HCT116 (cell line): Measurements from ENCODE around the gene ARL6IP1. TPM values are rescaled to one million over a fixed set of nuclear protein-coding genes. Genes with fewer than 3 reads are reported as not detected.

ENCODE experiments used
- ATAC-seq: fragments of 200-7000 bp; cut with Tn5 transposase; 2 replicates; pipeline ENCODE4 v1.9.1; 2020; ENCODE audit warnings: mild to moderate bottlenecking, moderate library complexity
- BruUV-seq: library from RNA; stranded (reverse); fragments of 400-500 nt; replicated peaks from 2 replicates; lab custom pipeline; 2021; lab: Mats Ljungman, UMichigan
- CTCF ChIA-PET: fragments of 300-600 bp; sonication (Branson Sonifier 250); formaldehyde crosslinking; loops from one replicate; lab custom pipeline; 2021; ENCODE audit warnings: antibody characterized with exemption; lab: Charles Lee
- POLR2A ChIA-PET: fragments of 300-600, 350-600 bp; sonication (Branson Sonifier 250); formaldehyde crosslinking; loops from one replicate; lab custom pipeline; 2021; ENCODE audit warnings: antibody characterized with exemption; lab: Charles Lee
- RAD21 ChIA-PET, 2 experiments: fragments of 300-600 bp; sonication (Branson Sonifier 250); formaldehyde crosslinking; loops; one replicate each; lab custom pipeline; 2023; ENCODE audit warnings: low total read pairs in 2 of 2; ENCODE audit not compliant: uncharacterized antibody in 2 of 2, unreplicated experiment in 2 of 2, low non-redundant PET in 1 of 2; lab: Charles Lee
- DNase-seq: peaks from one replicate; pipeline ENCODE4 v3.0.0-alpha.2; 2010; ENCODE audit warnings: low read depth, low spot score
- H2AFZ ChIP-seq: fragments of 200-600 bp; shearing (Covaris generic), sonication (generic); 2 replicates; pipeline ENCODE4 v1.6.1; 2017; ENCODE audit warnings: low read depth, mixed run types, mixed read lengths, antibody characterized with exemption, low read length; ENCODE audit not compliant: poor library complexity, severe bottlenecking
- H3K27ac ChIP-seq: 2 replicates; pipeline ENCODE4 v1.5.1; 2012; ENCODE audit warnings: low read depth, low read length
- H3K27me3 ChIP-seq: fragments of 200-600 bp; sonication (generic); 2 replicates; pipeline ENCODE4 v1.6.1; 2016; ENCODE audit warnings: mixed run types, low read length, mixed read lengths; ENCODE audit not compliant: insufficient read depth
- H3K36me3 ChIP-seq, 2 experiments: fragments of 200-500 bp in 1 of 2; fragments of 200-600 bp in 1 of 2; sonication (Bioruptor generic) in 1 of 2; sonication (generic) in 1 of 2; 2 replicates each; pipeline versions ENCODE4 v1.5.1 to v1.6.1; 2014 to 2016; ENCODE audit warnings: low read length in 2 of 2, inconsistent platforms in 1 of 2, mixed read lengths in 1 of 2, mixed run types in 1 of 2; ENCODE audit not compliant: insufficient read depth in 2 of 2, control insufficient read depth in 1 of 2
- H3K4me1 ChIP-seq, 2 experiments: fragments of 200-600 bp in 1 of 2; sonication (generic) in 1 of 2; 2 replicates each; pipeline versions ENCODE4 v1.5.1 to v1.6.1; 2012 to 2017; ENCODE audit warnings: low read length in 2 of 2, inconsistent platforms in 1 of 2, mild to moderate bottlenecking in 1 of 2, mixed read lengths in 1 of 2, mixed run types in 1 of 2, moderate library complexity in 1 of 2; ENCODE audit not compliant: insufficient read depth in 2 of 2, control insufficient read depth in 1 of 2
- H3K4me2 ChIP-seq: fragments of 200-600 bp; sonication (generic); 2 replicates; pipeline ENCODE4 v1.6.1; 2017; ENCODE audit warnings: mixed run types, low read length, mixed read lengths
- H3K4me3 ChIP-seq, 2 experiments: fragments of 200-600 bp in 1 of 2; sonication (generic) in 1 of 2; replicated peaks in 1 of 2; 2 replicates each; pipeline ENCODE4 v1.5.1; 2011 to 2016; ENCODE audit warnings: low read length in 2 of 2, control low read depth in 1 of 2, low read depth in 1 of 2, mild to moderate bottlenecking in 1 of 2, mixed read lengths in 1 of 2, mixed run types in 1 of 2
- H3K79me2 ChIP-seq: fragments of 200-600 bp; sonication (generic); 2 replicates; pipeline ENCODE4 v1.6.1; 2017; ENCODE audit warnings: mild to moderate bottlenecking, mixed run types, low read length, moderate library complexity, mixed read lengths; ENCODE audit not compliant: insufficient read depth
- H3K9ac ChIP-seq: fragments of 200-600 bp; sonication (generic); 2 replicates; pipeline ENCODE4 v1.6.1; 2016; ENCODE audit warnings: low read length, mixed read lengths
- H3K9me2 ChIP-seq: fragments of 200-600 bp; sonication (generic), shearing (Covaris generic); 2 replicates; pipeline ENCODE4 v1.6.1; 2017; ENCODE audit warnings: mixed run types, mild to moderate bottlenecking, moderate library complexity; ENCODE audit not compliant: insufficient read depth
- H3K9me3 ChIP-seq, 2 experiments: fragments of 200-500 bp in 1 of 2; fragments of 200-600 bp in 1 of 2; sonication (Bioruptor generic) in 1 of 2; sonication (generic) in 1 of 2; 2 replicates each; pipeline ENCODE4 v1.6.1; 2014 to 2017; ENCODE audit warnings: low read length in 2 of 2, mixed read lengths in 2 of 2, inconsistent platforms in 1 of 2, low read depth in 1 of 2, mild to moderate bottlenecking in 1 of 2, mixed run types in 1 of 2, moderate library complexity in 1 of 2; ENCODE audit not compliant: control insufficient read depth in 1 of 2, insufficient read depth in 1 of 2
- H4K20me1 ChIP-seq: fragments of 200-600 bp; sonication (generic), shearing (Covaris generic); 2 replicates; pipeline ENCODE4 v1.6.1; 2017; ENCODE audit warnings: mixed run types, mild to moderate bottlenecking, moderate library complexity; ENCODE audit not compliant: insufficient read depth
- ATF3 ChIP-seq: IDR thresholded peaks from 2 replicates; pipeline ENCODE4 v1.6.1; 2012
- CBX3 ChIP-seq: IDR thresholded peaks from 2 replicates; pipeline ENCODE4 v1.6.1; 2012; ENCODE audit warnings: low read depth
- ELF1 ChIP-seq: IDR thresholded peaks from 2 replicates; pipeline ENCODE4 v1.6.1; 2012; ENCODE audit warnings: low read depth, borderline replicate concordance
- POLR2A ChIP-seq: IDR thresholded peaks from 2 replicates; pipeline ENCODE4 v1.7.0; 2011; ENCODE audit warnings: borderline replicate concordance; ENCODE audit not compliant: insufficient read depth, insufficient read length; ENCODE audit errors: extremely low read depth
- RAD21 ChIP-seq: IDR thresholded peaks from 2 replicates; pipeline ENCODE4 v1.6.1; 2012; ENCODE audit warnings: low read depth, mild to moderate bottlenecking
- REST ChIP-seq: IDR thresholded peaks from 2 replicates; pipeline ENCODE4 v1.6.1; 2012; ENCODE audit warnings: low read depth
- SRF ChIP-seq: IDR thresholded peaks from 2 replicates; pipeline ENCODE4 v1.6.1; 2012; ENCODE audit warnings: low read depth
- TCF7L2 ChIP-seq: IDR thresholded peaks from 2 replicates; pipeline ENCODE4 v1.7.0; 2011; ENCODE audit warnings: borderline replicate concordance, inconsistent platforms; ENCODE audit not compliant: insufficient read depth, insufficient read length; ENCODE audit errors: extremely low read depth
- ZNF274 ChIP-seq: fragments of 200-500 bp; sonication (Bioruptor generic); IDR thresholded peaks from 2 replicates; pipeline ENCODE4 v1.6.1; 2014; ENCODE audit warnings: mild to moderate bottlenecking, low read depth, low read length, inconsistent platforms
- intact Hi-C: fragments of 100-400 bp; cut with micrococcal nuclease; formaldehyde crosslinking; loops from 2 replicates; pipeline ENCODE4 v1.10.0; 2022
- total RNA-seq: library from RNA; stranded (reverse); gene quantifications from one replicate; pipeline ENCODE4 v1.2.1, GENCODE V29; 2021; ENCODE audit not compliant: unreplicated experiment
- TF ChIP-seq, protein P1 (sequence below), 3 experiments: fragments of 200-600 bp in 1 of 3; sonication (generic) in 1 of 3; IDR thresholded peaks in 2 of 3; conservative IDR thresholded peaks in 1 of 3; 2 replicates each; pipeline ENCODE4 v1.5.1; 2012 to 2017; ENCODE audit warnings: low read depth in 2 of 3, low read length in 2 of 3, antibody characterized with exemption in 1 of 3, borderline replicate concordance in 1 of 3, control low read depth in 1 of 3, mild to moderate bottlenecking in 1 of 3, mixed read lengths in 1 of 3, mixed run types in 1 of 3, moderate library complexity in 1 of 3; ENCODE audit not compliant: insufficient read depth in 1 of 3

ARL6IP1 gene
- total RNA-seq, 1 experiment from 2014 or later, result 197 TPM

DNA sequence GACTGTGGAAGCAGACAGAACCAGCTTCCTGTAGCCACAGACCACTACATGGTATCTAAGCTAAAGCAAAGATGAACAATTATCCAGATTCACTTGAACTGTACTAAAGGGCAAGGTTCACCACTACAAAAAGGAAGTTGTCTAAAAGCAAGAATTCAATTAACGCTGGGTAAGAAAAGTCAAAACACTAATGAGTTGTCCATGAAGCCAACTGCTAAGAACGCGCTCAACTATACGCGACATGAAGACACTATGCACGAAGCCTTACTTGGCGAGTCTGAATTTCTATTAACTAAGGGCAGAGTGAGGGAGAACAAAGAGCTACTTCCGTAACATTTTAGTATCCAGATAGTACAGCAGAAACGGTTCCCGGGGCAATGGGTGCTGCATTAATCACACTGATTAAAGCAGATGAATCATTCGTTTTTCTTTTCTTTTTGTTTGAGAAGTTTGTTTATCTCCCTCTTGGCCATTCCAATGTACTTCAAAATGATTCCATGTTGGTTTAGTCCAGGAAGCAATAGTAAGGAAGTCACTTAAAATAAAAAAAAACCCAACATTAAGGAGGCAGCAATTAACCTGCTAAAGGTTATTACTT is 8.4 kb downstream of the ARL6IP1 start:
- ChIA-PET CTCF (interaction anchor here (2.8 kb wide), 1 partner anchor 8 kb away, joined by 13 read pairs; the partner anchor contains the start of gene ARL6IP1), RAD21 (no interaction called here), POLR2A (interaction anchor here (9.7 kb wide), 1 partner anchor 9 kb away, joined by 190 read pairs; the partner anchor contains the start of gene ARL6IP1)
- no peak for DNase-seq
- Histone ChIP-seq H2AFZ (no peak overlapping the region), H3K4me2 (no peak overlapping the region), H3K9ac (no peak overlapping the region), H3K27me3 (no peaks in the 10 kb centered on the region), H3K79me2 (peaks cover 78% of the 10 kb centered on the region), H3K4me1 (peaks cover 3 to 18% of the 10 kb centered on the region in 2 experiments), H3K27ac (no peak overlapping the region), H3K4me3 (no peak overlapping the region), H3K9me2 (no peaks in the 10 kb centered on the region; the same call in 1 of the 2 replicates), H3K9me3 (no peaks in the 10 kb centered on the region), H3K36me3 (peaks cover 48 to 76% of the 10 kb centered on the region in 2 experiments), H4K20me1 (peaks cover 22% of the 10 kb centered on the region; the same call in 1 of the 2 replicates)
- no peak for TF ChIP-seq TCF7L2
- intact Hi-C loops, result no loop called here
- BruUV-seq, result no TSS peak
- no peak for ATAC-seq

- H2AFZ ChIP-seq, result no peak within 1 kb of the TSS
- intact Hi-C loops, result no loop called here
- peaks cover 45 to 76% of the 10 kb centered on the region in 2 experiments for H3K36me3 ChIP-seq
- RAD21 ChIA-PET, result no interaction called here
- peak within 1 kb of the TSS; percentile 96 for H3K9ac ChIP-seq
- H3K9me2 ChIP-seq, result no peaks in the 10 kb centered on the region
- DNase-seq (peak; percentile 96), ATAC-seq (peak; percentile 97)
- H3K4me3 ChIP-seq, result peak within 1 kb of the TSS; percentile 89 to 91
- CTCF ChIA-PET, result interaction anchor here (1.3 kb wide), 1 partner anchor 12 kb away, joined by 18 read pairs; the partner anchor contains the start of gene ARL6IP1
- no peaks in the 10 kb centered on the region for H3K27me3 ChIP-seq
- H3K9me3 ChIP-seq, result no peaks in the 10 kb centered on the region
- peaks cover 78% of the 10 kb centered on the region for H3K79me2 ChIP-seq
- POLR2A ChIA-PET, result interaction anchor here (0.7 to 9.7 kb wide), 6 partner anchors 12 to 305 kb away, joined by 3 to 190 read pairs (median 3); partner anchors contain the start of genes ARL6IP1 and COQ7
- H3K4me2 ChIP-seq, result peak within 1 kb of the TSS; percentile 91
- BruUV-seq, result no TSS peak
- peaks cover 38% of the 10 kb centered on the region; the same call in 1 of the 2 replicates for H4K20me1 ChIP-seq
- peaks cover 3 to 26% of the 10 kb centered on the region in 2 experiments for H3K4me1 ChIP-seq
- H3K27ac ChIP-seq, result peak within 1 kb of the TSS; percentile 81
- TF ChIP-seq, protein P1, sequence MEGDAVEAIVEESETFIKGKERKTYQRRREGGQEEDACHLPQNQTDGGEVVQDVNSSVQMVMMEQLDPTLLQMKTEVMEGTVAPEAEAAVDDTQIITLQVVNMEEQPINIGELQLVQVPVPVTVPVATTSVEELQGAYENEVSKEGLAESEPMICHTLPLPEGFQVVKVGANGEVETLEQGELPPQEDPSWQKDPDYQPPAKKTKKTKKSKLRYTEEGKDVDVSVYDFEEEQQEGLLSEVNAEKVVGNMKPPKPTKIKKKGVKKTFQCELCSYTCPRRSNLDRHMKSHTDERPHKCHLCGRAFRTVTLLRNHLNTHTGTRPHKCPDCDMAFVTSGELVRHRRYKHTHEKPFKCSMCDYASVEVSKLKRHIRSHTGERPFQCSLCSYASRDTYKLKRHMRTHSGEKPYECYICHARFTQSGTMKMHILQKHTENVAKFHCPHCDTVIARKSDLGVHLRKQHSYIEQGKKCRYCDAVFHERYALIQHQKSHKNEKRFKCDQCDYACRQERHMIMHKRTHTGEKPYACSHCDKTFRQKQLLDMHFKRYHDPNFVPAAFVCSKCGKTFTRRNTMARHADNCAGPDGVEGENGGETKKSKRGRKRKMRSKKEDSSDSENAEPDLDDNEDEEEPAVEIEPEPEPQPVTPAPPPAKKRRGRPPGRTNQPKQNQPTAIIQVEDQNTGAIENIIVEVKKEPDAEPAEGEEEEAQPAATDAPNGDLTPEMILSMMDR (IDR thresholded peaks at IDR 0.05 in 2 of 3, conservative IDR thresholded peaks at IDR 0.05 in 1 of 3; ENCODE audit: borderline replicate concordance in 1 of 3, insufficient read depth in 1 of 3, low read depth in 2 of 3, low read length in 2 of 3), result no peak
- TF ChIP-seq ZNF274 (no peak), ELF1 (no peak; the same call in 1 of the 2 replicates), SRF (peak; percentile 93), POLR2A (peak; percentile 94), CBX3 (0 out of 2 replicates have a peak, but pooled peaks have one; percentile 13), RAD21 (no peak), REST (no peak), TCF7L2 (peak; percentile 42), ATF3 (no peak)
Measured at GRCh38 chr16:18789850-18790706, 11.3 kb downstream of the ARL6IP1 start, which contains the start of gene RPS15A. Gene RPS15A (minus strand): TSS chr16:18790334. CDS start chr16:18789113, 1,221 bp downstream.
